GM12891 (cell line): ENCODE measurements around the gene PAEP.

Source experiments
- POLR2AphosphoS5 ChIP-seq: IDR thresholded peaks from 2 replicates; pipeline ENCODE4 v1.6.1; 2011; ENCODE audit warnings: low read depth, low read length, control low read depth
- SPI1 ChIP-seq: IDR thresholded peaks from 2 replicates; pipeline ENCODE4 v1.6.1; 2011; ENCODE audit warnings: low read depth, low read length, control low read depth

- TF ChIP-seq POLR2AphosphoS5 (no peak), SPI1 (no peak)
Observed at GRCh38 chr9:135605238-135605781, 43.8 kb downstream of the PAEP start.
